Measurements from ENCODE around the gene CTDSPL.

CTDSPL gene

DNA sequence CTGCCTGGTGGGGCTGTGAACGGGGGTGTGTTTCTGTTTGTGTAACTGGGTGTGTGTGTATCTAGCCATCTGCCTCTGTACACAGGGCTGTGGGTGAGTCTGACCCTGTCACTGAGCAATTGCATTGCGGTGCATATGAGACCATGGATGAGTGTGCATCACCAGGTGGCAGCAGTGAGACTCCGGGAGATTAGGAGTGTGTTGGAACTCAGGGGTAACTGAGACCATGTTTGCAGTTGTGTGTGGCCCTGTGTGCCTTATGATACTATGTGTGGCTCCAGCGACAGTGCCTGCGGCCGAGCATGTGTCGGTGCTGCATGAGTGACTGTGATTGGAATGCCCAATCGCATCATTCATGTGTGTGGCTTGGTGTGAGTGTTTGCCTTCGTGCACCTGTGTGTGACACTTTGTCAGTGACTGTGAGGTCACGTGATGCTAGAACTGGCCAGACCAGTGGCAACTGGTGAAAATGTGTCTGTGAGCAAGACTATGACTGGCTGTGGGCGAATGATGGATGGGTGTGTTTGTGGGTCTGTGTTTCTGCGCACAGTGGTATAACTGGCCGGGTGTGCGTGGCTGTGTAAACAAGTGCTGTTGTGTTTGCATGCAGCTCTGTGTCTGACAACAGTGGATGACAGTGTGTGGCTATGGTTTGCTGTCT is 142.9 kb downstream of the CTDSPL start:
- peak; percentile 43 for DNase-seq

DNA sequence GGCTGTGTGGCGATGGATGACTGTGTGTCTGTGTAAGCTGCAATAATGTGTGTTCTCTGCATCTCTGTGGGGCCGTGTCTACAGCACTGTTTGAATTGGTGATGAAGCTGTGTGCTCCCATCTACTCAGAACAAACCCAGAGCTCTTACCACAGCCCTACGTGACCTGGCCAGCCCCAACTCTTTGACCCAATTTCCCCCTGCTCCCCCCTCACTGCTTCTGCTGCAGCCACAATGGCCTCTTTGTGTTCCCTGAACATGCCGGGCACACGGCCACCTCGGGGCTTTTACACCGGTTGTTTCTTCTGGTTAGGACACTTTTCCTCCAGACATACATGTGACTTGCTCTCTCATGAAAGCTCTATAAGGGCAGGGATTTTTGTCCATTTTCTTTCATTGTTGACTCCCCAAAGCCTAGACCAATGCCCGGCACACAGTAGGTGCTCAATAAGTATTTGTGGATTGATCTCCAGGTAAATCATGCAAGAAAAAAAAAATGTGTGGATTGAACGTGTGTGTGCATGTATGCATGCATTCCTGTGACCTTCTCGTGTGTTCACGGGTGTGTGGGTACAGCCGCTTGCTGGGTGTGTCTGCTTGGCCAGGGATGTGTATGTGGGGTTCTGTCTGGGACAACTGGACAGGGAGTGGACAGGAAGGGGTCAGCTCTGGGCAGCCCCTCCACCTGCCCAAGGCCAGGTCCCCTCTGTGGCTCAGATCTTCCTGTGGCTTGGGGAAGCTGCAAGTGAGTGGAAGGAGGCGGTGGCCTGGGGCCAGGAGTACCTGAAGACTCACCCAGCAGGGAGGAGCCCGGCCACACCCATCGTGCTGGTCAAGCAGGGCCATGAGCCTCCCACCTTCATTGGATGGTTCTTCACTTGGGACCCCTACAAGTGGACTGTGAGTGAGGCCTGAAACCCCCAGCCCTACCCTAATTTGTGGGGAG is 143.7 kb downstream of the CTDSPL start:
- no peak for DNase-seq

DNA sequence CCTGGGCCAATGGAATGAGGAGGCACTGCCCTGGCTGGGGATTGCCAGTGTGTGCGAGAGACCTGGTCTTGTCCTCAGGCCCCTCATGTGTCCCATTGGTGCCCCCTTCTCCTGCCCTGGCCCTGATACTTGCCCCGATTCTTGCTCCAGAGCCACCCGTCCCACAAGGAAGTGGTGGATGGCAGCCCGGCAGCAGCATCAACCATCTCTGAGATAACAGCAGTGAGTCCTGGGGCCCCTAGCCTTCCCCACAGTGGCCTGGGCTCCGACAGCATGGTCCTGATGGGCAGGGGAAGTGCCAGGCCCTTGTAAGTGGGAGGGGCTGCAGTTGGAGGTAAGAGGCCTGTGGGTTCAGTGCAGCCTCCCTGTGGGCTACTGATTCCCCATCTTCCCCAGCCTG is 144.4 kb downstream of the CTDSPL start:
- DNase-seq: no peak

DNA sequence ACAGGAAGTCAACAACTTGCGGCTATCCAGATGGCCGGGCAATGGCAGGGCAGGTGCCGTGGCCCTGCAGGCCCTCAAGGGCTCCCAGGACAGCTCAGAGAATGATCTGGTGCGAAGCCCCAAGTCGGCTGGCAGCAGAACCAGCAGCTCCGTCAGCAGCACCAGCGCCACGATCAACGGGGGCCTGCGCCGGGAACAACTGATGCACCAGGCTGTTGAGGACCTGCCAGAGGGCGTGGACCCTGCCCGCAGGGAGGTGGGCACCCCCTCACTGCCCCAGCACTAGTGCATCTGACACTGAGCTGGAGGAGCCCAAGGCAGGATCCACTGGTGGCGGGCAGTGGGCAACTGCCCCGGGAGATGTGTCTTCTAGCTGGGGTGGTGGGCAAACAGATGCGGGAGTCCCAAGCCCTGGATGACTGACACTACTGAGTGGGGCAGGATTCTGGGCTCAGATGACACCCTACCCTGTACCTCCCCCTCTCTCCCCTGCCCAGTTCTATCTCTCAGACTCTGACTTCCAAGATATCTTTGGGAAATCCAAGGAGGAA is 144.8 kb downstream of the CTDSPL start:
- no peak for DNase-seq

DNA sequence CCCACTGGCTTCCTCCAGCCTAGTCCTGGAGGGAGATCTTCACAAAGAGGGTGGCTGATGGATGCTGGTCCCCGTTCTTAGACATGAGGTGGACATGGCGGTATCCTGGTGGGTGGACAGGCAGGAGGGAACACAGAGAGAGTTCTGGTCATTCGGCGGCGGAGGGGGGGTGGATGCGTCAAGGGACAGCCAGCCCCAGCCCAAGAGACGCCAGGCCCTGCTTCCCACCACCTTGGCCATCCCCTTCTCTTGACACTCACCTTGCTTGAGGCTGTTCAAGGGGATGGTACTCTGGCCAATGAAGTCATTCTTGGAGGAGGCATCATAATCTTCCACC is 146.0 kb downstream of the CTDSPL start:
- no peak for DNase-seq

DNA sequence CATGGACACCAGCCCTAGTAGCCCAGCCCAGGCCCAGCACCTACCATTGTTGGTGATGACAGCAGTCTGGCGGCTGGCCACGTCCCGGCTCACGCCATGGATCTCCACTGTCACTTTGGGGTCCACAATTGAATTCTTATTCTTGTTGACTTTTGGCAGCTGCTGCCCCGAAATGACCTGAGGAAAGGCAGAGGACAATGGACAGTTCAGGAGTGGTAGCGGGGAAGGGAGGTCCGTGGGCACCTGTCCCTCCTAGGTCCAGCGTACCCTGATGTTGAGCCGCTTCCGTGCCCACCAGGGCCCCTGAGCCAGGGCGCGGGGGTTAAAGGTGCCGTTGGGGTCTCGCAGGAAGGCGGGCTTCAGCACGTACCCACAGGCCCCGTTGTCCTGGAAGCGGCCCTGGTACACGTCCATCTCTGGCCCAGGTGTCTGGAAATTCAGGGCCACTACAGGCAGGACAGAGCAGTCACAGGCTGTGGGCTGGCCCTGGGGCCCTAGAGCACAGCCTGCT is 146.6 kb downstream of the CTDSPL start:
- no peak for DNase-seq

DNA sequence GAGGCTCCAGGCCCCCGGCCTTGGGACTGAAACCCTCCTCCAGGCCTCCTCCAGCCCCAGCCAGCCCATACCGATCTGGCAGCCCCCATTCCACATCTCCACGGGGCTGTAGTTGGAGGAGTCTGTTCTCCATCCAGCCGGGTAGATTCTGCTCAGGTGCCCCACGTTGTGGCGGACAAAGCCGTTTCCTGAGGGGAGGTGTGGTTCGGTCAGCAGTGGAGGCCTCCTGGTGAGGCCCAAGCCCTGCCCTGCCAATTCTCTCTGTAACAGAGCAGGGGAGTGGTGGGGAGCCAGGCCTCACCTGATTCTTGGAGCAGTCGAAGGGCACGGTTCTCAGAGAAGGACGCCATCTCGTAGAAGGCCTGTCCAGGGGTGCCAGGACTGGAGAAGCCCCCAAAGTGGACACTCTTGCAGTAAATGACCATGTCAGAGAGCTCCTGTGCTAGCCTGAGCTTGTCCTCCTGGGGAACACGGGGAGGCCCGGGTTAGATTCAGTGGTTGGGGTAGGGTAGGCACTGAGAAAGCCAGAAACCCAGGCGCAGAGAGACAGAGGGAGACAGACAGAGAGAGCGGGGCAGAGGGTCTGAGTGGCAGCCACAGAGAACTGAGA is 147.4 kb downstream of the CTDSPL start:
- DNase-seq: no peak

DNA sequence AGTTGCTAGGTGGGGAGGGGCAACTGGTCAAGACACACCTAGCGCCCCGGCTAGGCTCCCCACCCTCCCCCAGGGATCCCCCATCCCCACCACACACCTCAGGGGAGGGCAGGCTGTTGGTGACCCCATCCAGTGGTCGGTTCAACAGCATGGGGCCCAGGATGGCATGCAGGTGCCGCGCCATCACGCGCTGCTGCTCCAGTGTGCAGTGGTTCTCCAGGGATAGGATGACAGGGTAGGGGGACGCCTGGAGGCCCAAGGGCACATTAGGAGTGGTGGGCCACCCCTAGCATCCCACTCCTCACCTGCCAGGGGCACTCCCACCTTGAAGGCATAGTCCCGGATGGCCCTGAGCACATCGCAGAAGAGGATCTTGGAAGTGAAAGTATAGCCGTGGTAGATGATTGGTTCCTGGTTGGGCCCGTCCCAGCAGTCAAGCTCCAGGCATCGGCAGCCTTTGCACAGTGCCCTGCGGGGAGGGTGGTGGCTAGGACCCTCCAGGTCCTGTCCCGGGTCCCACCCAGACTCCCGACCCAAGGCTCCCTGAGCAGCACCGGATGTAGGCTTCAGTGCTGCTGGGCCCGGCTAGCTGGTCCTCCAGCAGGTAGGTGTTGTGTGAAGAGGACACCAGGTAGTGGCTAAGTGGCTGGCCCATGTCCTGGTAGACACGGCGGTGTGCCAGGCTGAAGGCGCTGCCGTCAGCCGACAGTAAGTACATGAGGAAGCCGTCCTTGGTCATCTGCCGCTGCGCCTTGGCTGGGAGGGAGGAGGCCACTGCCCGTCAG is 148.3 kb downstream of the CTDSPL start:
- no peak for DNase-seq

DNA sequence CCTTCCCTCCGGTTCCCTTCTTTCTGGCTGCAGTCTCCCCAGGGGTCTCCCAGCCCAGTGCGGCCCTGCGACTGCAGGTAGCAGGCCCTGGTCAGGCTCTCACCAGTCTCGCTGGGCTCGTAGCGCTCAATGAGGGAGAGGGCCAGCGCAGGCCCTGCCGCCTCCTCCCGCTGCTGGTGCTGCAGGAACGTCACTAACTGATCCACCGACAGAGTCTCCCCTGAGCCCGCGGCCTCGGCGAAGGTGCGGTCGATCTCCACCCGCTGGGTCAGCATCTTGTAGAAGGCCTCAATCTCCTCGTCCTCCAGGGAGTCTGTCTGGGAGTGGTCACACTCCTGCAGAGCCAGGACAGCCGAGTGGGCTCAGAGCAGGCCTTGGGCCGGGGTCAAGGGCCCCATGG is 149.4 kb downstream of the CTDSPL start:
- DNase-seq: no peak

DNA sequence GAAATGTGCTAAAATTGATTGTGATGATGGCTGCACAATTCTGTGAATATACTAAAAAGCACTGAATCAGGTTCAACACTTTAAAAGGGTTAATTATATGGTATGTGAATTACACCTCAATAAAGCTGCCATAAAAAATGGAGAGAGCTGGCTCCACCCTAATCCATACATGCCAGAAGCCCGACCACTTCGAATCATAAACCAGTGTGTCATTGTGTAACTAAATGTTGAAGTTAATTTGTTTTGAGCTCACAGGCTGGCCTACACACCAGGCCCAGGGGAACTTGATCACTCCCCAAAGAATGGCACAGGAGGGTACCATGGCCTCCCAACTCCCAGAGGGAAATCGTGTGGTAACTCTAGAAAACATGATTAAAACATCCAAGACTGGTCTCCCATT is 153.8 kb downstream of the CTDSPL start:
- DNase-seq: no peak

DNA sequence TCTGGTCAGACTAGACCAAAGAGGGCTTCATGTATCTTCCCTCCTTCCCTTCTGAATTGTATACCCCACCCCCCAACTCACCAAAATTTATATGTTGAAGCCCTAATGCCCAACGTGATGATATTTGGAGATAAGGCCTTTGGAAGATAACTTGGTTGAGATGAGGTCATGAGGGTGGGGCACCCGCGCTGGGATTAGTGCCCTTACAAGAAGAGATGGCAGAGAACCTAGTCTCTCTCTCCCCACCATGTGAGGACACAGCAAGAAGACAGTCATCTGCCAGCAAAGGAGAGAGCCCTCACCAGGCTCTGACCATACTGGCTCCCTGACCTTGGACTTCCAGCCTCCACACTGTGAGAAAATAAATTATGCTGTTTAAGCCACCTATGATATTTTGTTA is 154.3 kb downstream of the CTDSPL start:
- no peak for DNase-seq

DNA sequence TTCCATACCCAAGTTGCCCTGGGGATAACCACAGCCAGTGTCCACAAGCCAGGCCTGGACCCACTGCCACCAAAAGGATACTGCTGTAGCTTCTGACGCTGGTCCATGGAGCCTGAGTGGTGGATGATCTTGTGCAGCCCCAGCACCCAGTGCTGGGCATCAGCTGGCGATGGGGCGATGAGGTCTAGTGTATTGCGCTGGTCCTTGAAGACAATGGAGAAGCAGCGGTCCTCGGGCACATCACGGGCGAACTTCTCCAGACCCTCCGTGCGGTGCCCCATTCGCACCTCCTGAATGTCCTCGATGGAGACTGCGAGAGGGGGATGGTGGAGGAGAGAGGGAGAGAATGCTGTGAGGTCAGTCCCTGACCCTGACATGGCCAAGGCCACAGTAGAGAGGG is 154.7 kb downstream of the CTDSPL start:
- DNase-seq: no peak

DNA sequence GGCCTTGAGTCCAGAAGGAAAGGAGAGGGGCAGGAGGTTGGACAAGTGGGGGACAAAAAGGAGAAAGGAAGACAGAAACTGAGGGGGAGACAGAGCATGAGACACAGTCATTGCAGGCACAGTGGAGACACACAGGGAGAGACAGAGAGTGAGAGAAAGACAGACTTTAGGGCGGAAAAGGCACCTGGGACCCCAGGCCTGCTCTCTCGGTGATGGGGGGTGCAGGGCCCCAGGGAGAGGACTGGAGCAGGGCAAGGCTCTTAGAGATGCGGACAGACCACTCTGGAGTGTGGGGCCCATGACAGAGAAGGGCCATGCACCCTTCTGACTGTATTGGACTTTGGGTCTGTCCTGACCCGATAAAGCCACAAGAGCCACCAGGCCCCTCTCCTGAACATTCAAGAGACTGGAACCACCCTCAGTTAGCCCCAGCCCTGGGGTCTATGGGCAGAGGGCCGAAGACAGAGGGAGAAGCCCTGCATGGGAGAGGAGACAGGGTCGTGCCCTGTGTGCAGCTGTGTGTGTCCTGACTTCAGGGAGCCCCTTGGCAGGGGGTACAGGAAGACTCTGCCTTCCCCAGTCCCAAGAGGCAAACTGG is 155.3 kb downstream of the CTDSPL start:
- no peak for DNase-seq

DNA sequence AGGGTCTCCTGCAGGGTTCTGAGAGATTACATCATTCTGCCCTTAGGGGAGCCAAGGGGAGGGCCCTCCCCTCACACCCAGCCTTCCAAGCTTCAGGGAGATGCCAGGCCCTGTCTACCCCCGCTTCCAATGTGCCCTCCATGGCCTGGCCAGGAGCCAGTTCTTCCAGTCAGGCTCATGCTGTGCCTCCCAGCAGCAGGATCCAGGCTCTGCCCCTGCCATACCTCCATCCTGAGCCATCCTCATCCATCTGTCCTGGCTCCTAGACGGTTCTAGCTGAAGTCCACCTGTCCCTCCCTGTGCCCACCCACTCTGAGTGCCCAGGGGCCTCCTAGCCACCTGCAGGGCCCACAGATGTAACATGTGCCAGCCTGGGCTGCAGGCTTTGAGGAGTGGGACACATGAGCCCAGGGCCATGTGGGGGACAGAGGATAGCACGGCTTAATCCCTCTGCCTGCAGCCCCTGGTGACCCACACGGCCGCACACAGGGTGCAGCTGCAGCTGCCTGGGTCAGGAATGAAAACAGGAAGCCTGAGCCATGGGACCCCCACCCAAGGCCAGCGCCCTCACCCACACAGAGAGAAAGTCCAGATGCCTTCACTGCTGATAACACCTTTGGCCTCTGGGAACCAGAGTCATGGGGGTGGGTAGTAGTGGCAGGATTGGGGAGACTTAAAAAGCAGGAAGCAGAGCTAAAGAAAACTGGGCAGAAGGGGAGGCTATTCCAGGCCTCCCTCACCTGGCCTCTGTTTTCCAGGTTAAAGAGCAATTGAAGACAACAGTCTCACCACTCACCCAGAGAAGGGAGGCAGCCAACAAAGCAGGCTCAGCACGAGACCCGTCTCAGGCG is 156.0 kb downstream of the CTDSPL start:
- DNase-seq: no peak

DNA sequence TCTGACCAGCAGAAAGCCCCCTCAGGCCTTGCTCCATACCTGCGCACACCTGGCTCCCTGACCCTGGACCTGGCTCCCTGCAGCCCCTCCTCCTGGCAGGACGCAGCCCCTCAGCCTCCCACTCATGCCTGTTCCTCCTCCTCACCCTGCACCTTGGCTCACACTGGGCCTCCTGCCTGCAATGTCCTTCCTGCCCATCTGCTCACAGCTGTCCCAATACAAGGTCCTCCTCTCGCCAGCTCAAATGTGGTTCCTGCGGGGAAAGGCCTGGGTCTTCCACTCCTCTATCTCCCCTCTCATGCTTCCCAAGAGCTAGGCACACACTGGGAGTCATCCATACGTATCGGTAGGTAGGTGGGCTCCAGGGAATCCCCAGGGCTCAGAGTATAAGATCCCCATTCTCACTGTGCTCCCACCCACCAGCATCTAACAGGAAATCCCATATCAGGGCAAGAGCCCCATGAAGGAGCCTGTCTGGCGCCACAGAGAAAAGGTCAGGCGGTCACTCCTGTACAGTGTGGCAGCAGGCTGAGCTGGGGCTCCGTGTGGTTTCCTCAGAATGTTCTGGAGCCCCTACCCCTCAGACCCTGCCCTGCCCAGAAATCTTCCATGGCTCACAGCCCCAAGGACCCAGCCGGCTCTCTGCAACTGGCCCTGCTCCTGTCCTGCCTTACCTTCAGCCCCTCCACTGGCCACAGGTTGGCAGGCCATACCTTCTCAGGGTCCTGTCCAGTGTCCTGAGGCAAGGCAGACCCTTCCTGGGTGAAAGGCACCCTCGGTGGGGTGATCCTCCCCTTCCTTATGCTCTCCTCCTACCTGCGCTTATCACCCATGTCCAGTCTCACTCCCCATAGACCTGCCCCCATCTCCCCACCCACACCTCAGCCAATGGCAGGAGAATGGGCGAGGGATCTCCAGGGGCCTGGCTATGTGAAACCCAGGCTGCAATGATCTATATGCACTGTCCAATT is 156.9 kb downstream of the CTDSPL start:
- no peak for DNase-seq

DNA sequence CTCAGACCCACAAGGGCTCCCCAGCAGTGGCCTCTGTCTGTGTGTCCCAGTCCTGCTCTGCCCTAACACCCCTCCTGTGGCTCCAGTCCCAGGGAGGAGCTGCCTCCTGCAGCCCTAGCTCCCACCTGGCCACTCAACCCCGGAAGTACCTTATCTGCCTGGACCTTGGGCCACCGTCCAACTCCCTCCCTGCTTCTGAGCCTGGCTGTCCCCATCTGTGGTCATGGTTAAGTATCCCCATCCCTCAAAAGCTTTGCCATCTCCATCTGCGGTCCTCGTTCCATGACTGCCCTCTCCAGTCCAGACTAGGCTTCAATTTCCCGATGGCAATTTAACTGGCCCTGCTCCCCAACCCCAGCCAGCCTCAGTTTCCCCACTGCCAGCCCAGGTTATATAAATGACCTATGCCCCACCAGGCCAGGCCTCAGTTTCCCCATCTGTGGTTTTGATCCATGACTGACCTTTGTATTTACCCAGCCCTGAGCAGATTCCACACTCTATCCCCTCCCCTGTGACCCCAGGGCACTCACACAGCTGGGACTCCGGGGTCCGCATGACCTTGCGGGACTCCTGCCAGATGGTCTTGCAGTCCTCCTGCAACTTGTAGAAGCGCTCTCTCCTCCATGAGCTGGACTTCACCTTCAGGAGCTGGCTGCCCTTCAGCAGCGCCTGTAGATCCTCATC is 158.1 kb downstream of the CTDSPL start:
- no peak for DNase-seq

DNA sequence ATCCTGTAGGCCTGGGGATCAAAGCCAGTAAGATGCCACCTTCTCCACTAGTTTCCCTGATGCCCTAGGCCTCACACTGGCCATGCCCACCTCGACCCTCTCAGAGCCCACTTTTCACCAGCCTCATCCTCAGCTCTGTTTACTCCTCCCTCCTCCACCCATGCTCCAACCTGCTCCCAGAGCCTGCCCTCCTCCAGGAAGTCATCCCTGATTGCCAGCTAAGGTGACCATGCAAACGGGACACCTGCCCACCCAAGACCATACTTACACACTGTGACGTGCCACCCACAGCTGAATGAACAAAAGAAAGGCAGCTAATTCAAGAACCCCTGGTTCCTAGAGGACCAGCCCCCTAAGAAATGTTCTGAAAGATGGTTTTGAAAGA is 158.7 kb downstream of the CTDSPL start:
- no peak for DNase-seq

DNA sequence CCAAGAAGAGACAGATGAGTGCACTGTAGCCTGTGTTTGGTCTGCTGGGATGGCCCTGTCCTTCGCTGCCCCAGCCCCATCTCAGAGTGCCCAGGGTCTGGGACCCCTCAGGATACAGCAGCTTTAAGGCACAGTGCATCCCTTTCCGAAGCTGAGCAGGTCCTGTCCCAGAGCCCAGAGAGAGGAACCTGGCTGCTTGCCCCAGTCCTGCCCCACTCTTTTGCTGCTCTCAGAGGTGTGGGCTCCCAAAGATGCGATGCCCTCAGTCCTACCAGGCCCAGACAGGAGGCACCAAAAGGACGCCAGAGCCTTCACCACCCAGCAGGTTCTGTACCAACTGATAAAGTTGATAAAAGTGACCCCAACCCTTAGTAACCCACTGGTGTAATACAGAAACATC is 159.5 kb downstream of the CTDSPL start:
- no peak for DNase-seq

DNA sequence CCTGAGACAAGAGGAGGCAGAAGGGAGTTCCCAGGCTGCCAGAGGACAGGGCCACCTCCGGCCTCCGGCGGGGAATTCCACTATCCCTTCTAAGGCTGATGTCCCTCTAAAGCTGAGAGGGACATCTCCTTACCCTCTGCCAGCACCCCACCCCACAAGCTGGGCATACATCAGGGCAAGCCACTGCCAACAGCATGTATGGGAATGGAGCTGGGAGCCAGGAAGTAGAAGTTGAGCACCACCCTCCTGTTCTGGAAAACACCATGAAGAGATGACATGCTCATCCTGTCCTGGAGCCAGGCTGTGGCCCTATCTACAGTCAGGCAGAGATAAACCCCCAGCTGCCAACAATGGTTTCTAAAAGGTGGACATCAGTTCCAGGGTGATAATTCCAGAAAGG is 160.6 kb downstream of the CTDSPL start:
- no peak for DNase-seq

All from fibroblast of skin of abdomen (primary cell).